GM18909 (cell line): Measurements from ENCODE around the gene HOXB1.
"Not testable (repeated sequence)": the region's sequence is repeated elsewhere in the genome, so short reads cannot be mapped to it uniquely, and the experiment has no call there.

Experiments used
- ATAC-seq: cut with Tn5 transposase; IDR thresholded peaks from one replicate; pipeline ENCODE4 v1.9.1; 2021; ENCODE audit warnings: mild to moderate bottlenecking; ENCODE audit not compliant: unreplicated experiment, poor library complexity

The HOXB1 gene

GRCh38 chr17:48526608-48527546 lies 3.9 kb downstream of the HOXB1 start:
- ATAC-seq = no peak

DNA sequence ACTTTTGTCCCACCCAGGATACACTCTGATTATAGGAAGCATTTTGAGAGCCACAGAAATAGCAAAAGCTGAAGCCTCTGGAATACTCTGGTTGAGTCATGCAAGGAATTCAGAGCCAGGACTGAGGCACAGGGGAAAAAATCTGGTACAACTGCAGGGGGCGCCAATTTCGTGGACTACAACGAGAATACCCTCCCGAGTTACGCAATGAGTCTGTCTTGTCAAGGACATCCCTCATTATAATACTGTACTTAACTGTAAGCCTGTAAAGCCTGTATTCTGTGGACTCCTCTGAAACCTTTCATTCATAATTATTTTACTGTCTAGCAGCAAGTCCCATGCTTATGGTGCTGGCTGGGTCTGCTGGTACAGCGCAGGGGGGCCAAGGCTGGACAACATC lies 7.8 kb downstream of the HOXB1 start:
- ATAC-seq = no peak

DNA sequence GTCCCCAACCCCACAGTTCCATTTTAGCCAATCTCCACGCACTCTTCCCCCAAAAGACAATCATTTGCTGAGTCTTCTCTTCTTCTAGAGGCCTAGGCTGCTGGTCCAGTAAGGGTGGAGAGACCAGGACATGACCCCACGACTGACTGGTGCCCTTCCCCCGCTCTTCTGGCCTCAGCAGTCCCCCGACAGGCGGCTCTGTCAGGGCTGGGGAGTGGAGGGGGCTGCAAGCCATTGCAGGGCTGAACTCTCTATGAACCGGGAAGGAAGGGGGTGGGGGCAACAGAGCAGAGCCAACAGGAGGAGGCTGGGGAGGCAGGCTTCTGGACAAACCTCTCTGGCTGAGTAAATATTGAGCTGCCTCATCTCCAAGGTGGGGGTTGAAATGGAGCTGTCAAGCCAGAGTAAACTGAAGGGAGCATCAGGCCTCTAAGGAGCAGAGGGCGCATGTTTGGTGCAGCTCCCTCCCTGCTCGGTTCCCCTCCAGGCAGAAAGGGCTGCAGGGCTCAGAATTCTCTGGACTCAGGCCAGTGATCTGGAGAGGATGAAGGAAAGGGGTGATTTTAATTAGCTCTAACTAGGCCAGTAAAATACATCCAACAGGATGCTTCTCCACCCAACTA lies 8.7 kb downstream of the HOXB1 start:
- no peak for ATAC-seq

DNA sequence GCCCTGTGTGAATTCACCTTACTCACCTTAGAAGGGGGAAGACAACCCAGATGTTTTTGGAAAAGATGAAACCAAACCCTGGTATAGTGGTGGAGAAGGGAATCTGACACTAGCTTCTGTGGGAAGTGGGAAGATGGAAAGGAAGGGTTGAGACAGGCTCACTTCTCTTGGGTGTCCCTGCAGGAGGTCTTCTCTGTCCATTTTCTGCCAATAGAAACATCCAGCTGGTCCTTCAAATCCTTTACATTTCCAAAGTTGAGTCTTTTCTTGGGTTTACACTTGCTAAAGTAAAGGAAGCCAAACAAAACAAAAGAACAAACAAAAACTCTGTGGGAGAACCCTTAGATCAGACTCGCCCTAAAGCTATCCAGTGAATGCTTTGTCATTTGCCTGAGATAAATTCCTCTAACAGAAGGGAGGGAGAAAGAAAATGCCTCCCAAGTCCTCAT lies 10.2 kb downstream of the HOXB1 start:
- ATAC-seq = no peak

DNA sequence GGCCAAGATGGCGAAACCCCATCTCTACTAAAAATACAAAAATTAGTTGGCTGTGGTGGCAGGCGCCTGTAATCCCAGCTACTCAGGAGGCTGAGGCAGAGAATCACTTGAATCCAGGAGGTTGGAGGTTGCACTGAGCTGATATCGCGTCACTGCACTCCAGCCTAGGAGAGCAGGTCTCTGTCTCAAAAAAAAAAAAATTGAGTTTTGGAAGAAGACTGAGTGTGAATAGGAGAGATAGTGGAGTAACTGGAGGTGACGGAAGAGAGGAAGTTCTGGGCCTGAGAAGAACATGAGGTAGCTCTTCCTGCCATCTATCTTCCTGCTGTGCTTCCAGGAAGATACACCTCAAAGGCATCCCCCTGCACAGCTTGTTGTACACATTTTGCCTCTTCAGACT lies 11.4 kb downstream of the HOXB1 start:
- no peak for ATAC-seq

DNA sequence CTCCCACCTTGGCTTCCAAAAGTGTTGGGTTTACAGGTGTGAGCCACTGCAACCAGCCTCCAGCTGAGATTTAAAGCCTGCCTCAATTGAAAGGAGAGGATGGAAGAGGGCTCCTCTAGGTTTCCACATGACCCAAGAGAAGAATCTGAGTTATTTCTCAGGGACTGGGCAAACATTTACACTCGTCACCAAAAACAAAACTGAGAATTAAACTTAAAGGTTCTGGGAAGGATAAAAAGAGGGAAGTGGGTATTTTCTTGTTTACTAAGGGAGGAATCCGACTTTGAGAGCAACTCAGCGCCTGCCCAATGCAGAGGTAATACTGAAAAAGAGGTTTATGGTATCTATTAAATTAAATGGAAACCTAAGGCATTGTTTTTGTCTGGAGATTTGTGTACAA lies 13.3 kb downstream of the HOXB1 start:
- no peak for ATAC-seq

GRCh38 chr17:48515925-48516900 lies 14.6 kb downstream of the HOXB1 start:
- no peak for ATAC-seq

DNA sequence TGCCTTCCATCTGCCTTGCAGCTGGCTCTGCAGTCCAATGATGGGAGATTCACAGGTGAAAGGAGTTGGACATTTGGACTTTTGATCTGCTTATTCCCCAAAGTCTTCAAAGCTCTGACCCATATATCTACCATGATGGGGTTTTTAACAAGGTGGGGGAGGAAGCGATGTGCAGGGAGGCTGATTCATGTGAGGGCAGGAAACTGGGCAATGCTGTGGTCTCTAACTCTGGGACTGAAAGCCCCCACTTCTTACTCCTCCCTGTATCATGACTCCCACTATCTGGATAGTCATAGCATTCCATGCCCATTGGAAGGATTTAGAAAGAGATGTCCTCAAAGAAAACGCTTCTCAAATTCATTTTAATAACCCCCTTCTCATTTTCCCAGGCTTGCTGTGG lies 16.3 kb downstream of the HOXB1 start:
- no peak for ATAC-seq

- no peak for ATAC-seq
These were observed 16.9 kb downstream of the HOXB1 start for GRCh38 chr17:48513666-48514455.

DNA sequence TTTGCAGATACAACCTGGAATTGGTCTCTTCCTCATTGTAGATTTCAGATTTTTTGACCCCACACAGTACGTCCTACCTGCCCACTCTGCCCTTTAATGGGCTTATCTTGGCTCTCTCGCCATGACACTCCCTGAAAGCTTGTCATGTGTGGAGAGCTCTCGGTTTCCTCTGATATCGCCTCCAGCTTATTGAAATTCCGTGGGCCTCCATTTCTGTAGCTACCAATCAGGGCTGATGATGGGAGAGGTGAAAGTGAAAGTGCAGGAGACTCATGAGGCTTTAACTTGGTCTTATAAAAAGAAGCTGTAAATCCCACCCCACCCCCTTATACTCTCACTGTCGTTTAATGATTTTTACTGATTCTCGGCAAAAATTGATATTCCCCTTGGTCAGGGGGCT lies 17.7 kb downstream of the HOXB1 start:
- no peak for ATAC-seq

DNA sequence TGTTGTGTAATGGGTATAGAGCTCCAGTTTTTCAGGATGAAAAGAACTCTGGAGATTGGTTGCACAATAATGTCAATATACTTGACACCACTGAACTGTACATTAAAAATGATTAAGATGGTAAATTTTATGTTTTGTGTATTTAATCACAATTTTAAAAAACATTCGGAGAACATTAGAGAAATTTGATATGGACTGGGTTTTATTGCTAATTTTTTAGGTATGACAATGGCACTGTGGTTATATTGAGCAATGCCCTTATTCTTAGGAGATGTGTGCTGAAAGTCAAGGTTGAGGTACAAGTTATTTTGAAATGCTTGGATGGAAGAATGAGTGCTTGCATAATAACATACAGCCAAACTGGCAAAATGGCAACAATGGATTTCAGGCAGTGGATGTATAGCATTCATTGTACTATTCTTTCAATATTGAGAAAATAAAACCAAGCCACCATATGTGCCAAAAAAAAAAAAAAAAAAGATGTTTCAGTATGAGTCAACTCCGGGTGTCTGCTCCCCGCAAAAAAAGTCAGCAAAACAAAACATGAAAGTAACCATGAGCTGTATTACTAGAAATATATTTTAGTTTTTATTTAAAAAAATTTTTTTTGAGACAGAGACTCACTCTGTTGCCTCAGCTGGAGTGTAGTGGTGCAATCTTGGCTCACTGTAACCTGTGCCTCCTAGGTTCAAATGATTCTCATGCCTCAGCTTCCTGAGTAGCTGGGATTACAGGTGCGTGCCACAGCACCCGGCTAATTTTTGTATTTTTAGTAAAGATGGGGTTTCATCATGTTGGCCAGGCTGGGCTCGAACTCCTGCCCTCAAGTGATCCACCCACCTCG lies 19.8 kb downstream of the HOXB1 start:
- ATAC-seq = peak; percentile 50

- no peak for ATAC-seq
These were observed 20.4 kb downstream of the HOXB1 start for GRCh38 chr17:48510381-48510760.

GRCh38 chr17:48509708-48510107 lies 21.1 kb downstream of the HOXB1 start:
- not testable (repeated sequence) for ATAC-seq

DNA sequence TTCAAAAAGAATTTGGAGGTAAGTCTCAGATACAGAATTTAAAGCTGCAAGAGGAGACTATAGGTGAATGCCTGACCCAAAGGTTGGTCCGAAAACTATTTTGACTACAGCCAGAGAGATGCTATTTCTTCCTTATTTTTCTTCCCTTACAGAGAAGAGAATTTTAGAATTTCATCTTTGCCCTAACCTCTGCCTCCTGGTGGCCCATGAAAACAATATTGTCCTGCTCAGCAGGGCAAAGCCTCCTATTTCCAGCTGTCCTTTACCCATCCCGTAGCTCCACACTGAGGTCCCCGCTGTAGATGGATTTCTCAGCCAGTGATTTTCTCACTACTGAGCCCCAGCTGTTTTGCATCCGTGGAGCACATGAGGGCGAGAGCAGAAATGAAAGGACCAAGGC lies 24.6 kb downstream of the HOXB1 start:
- ATAC-seq = no peak

GRCh38 chr17:48505788-48506187 lies 25.0 kb downstream of the HOXB1 start:
- peak; percentile 73 for ATAC-seq

DNA sequence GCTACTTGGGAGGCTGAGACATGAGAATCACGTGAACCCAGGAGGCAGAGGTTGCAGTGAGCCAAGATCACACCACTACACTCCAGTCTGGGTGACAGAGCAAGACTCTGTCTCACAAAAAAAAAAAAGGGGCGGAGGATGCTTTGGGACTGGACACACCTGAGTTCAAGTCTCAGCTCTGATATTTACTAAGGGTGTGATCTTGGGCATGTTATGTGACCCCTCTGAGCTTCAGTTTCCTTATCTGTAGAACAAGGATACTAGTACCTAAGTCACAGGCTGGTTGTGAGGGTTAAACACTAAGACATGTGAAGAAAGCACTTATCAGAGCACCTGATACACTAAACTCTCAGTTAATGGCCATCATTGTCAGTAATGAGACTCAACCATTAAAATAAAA lies 25.9 kb downstream of the HOXB1 start:
- ATAC-seq = no peak

DNA sequence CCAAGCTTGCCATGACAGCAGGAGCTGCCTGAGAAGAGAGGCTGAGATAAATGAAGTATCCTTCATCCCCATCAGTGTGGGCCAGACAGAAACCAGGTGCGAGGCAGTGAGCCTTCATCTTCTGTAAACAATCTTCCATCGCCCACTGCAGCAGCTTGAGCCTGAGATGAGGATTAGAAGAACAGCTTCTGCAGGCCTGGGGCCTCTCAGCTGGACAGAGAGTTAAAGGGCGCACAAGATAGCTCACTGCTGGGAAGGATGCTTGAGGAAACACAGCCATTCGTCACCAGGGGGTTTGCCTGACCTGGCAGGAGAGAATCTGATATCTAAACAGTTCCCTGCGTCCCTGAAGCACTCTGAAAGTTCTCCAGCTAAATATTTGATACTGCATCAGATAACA lies 27.1 kb downstream of the HOXB1 start:
- no peak for ATAC-seq

DNA sequence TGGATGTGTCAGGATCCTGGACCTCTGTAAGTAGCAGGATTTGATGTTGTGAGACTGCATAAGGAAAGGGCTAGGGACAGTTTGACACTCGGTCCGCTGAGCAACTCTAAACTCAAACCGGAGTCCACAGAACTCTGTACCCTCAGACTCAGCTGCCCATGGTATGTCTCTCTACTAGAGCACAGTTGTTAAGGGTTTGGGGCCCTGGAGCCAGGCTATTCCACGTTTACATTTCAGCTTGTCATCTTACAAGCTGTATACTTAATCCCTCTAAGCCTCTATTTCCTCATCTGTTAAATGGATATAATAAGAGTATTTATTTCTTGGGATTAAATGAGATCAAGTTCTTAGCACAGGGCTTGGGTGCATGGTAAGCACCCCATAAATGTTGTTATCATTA lies 27.9 kb downstream of the HOXB1 start:
- no peak for ATAC-seq

GRCh38 chr17:48502312-48502711 lies 28.5 kb downstream of the HOXB1 start:
- ATAC-seq = no peak
